Right renal cortex interstitium (tissue), 3 donors: Measurements from ENCODE around the gene HYAL2. TPM values are rescaled to one million over a fixed set of nuclear protein-coding genes. Genes with fewer than 3 reads are reported as not detected.
A peak's percentile ranks its signal among the peaks of the same experiment; 100 is the strongest.

ENCODE experiments used
- DNase-seq, 3 donors: peaks; one replicate each; pipeline ENCODE4 v3.0.0-alpha.2; 2013; ENCODE audit warnings: low read depth in 3 of 3, low spot score in 2 of 3
- polyA plus RNA-seq, 3 donors: library from polyadenylated mRNA; unstranded; fragments of 120-200 nt; gene quantifications; one replicate each; pipeline ENCODE4 v1.2.1, GENCODE V29; 2013; ENCODE audit not compliant: insufficient read length in 3 of 3

HYAL2 gene
- polyA plus RNA-seq, 3 donors, result 62.7 to 74.3 (median 70.7) TPM

DNA sequence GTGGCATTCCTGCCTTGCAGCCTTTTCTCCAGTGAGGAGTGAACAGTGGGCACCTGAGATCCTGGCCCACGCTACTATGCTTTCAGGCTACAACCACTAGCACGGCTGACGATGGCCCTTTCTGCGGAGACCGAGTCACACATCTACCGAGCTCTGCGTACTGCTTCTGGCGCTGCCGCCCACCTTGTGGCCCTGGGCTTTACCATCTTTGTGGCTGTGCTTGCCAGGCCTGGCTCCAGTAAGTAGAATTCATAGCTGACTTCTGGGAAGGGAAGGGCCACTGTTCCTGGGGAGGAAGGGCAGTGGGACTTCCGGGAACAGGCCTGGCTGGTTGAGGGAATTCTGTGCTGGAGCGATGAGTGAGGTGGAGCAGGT, 28.8 kb upstream of the HYAL2 start:
- no peak for DNase-seq

- DNase-seq, result peak in 2 of 3 donors; percentile 84 to 85
These were observed 28.2 kb upstream of the HYAL2 start, which contains the start of the genes CYB561D2 and NPRL2 for GRCh38 chr3:50350527-50351322. CYB561D2 (plus strand) TSS chr3:50350862; CDS start chr3:50351434, 572 bp downstream. NPRL2 (minus strand) TSS chr3:50350775; CDS start chr3:50350652, 123 bp downstream.

- DNase-seq, result no peak
These were observed 27.6 kb upstream of the HYAL2 start for GRCh38 chr3:50350213-50350526.

DNA sequence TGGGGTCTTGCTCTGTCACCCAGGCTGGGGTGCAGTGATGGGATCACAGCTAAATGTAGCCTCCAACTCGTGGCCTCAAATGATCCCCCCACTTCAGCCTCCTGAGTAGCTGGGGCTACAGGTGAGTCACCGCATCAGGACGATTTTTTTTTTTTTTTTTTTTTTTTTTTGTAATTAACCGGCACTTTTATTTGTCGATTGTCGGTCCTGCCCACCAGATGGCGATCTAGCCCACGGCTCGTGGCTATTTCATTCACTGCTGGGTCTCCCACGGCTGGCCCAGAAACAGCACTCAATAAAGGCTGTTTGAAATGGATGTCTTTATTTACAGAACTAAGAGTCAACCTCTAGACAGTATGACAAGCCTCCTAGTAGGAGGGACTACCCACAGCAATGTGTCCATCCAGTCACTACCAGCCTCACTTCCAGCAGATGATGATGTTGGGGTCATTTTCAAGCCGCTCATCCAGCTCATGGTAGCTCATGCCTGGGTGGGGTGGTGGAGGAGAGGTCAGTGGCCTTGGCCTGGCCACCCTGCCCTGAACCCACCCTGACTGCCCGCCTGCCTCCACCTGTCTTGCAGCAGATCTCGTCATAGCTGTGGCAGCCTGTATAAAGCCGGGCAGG, 24.8 kb upstream of the HYAL2 start:
- DNase-seq, result no peak

DNA sequence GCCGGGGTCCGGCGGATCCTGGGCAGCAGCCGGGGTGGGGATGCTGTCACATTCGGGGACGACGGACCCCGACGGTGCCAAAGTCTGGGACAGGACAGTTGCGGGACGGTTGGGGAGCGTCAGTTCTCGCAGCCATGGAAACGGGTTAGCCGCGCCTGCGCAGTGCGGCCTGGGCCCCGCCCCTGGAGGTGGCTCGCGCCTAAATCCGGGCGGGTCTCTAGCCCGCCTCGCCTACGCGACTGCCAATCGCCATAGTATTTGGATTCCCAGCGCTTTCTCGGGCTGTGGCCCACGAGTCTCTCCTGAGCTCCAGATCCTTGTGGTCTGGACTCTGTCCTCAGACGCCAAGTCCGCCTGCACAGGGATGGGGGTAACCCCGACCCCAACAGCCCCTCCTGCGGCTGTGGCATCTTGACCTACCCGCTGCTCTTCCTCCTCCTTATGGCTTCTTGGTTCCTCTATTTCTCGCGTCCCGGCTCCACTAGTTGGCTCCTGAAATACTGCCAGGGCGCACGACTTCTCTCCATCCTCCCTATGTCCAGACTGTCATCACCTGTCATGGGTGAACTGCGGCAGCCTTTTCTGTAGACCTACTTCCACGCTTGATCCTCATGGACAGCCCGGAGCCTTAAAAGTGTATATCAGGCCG, 23.2 kb upstream of the HYAL2 start, which contains the start of gene ZMYND10:
TSS of gene ZMYND10 (minus strand) at position 147 of the 649 bp plus-strand sequence. CDS start 153 bp downstream, outside the sequence.
- no peak for DNase-seq

DNA sequence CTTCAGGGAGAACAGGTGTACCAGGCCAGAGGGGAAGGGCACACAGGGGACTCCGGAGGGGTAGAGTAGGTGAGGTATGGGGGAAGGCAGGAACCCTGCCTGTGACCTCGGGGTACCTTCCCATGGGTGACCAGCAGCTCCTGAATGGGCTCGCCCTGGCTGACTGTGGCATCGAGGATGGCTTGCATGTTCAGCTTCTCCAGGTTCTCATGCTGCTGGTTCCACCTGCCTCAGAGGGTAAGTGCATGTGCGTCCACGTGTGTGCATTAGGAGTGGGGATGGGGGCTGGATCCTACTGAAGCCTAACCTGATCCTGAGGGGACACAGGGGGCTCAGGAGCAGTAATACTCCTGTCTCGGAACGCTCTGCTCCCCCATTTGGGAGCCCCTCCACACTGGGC, 22.5 kb upstream of the HYAL2 start:
- no peak for DNase-seq

DNA sequence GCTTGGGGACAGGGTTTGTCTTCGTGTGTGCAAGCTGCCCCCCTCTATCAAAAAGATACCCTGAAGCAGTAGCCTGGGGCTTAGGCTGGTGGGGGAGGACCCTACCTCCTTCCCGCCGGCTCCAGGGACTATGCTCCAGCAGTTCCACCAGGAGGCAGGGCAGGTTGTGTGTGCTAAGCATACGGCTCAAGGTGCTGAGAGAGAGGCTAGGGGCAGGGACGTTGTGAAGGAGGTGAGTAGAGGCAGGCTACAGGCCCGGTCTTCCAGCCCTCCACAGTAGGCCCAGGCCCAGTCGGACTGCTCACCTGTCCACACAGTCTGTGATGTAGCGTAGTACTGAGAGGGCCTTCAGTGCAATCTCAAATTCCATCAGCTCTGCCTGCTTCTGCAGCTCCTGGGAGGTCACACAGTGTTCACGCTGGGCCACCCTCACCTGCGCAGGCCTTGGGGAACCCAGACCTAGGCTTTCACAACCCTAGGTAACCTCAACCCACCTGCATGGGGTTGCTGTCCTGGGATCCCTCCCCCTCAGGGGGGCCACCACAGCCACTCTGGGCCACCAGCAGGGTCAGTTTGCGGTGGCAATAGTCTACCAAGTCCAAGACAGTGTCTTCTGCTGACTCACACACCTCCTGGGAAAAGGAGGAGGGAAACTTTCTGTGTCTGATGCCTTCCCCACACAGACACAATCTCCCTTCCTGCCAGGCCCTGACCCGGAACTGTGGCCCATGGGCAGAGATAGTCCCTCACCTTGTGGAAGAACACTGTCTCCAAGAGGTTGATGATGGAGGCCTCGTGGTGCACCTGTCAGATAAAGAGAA, 20.5 kb upstream of the HYAL2 start:
- no peak for DNase-seq

GRCh38 chr3:50341996-50342650, 19.6 kb upstream of the HYAL2 start:
- no peak for DNase-seq

DNA sequence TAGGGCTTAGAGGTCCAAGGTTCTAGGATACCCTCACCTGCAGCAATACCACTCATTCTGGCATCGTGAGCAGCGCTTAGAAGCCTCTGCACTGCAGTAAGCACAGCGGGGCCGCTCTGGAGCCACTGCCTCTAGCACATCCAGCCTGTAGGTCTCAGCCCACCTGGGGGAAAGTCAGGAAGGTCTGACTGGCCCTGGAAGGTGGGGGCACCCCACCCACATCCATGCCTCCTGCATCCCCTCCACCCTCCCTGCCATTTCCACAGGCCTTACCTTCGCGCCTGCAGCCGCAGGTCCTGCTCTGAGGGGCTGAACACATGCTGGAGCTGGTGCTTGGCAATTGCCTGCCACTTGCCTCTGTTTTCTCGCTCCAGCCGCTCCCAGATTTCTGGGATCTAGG, 19.0 kb upstream of the HYAL2 start:
- DNase-seq, result no peak

DNA sequence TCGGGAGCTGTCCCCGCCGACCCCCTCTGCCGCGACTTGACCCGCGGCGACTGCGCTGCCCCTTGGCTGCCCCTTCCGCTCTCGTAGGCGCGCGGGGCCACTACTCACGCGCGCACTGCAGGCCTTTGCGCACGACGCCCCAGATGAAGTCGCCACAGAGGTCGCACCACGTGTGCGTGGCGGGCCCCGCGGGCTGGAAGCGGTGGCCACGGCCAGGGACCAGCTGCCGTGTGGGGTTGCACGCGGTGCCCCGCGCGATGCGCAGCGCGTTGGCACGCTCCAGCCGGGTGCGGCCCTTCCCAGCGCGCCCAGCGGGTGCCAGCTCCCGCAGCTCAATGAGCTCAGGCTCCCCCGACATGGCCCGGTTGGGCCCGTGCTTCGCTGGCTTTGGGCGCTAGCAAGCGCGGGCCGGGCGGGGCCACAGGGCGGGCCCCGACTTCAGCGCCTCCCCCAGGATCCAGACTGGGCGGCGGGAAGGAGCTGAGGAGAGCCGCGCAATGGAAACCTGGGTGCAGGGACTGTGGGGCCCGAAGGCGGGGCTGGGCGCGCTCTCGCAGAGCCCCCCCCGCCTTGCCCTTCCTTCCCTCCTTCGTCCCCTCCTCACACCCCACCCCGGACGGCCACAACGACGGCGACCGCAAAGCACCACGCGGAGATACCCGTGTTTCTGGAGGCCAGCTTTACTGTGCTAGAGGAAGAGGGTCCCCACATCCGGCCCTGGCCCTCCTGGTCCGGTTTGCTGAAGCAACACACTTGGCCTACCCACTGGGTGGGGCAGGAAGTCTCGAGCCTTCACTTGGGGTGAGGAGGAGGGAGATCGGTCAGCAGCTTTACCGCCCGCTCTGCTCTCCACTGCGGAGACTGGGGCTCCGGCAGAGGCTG, 18.1 kb upstream of the HYAL2 start, which contains the start of gene RASSF1:
TSS of gene RASSF1 (minus strand) at position 389 of the 882 bp plus-strand sequence. CDS start at position 358, 31 bp downstream.
- no peak for DNase-seq

- DNase-seq, result no peak
These were observed 17.6 kb upstream of the HYAL2 start for GRCh38 chr3:50340147-50340447.

GRCh38 chr3:50339485-50340146, 17.1 kb upstream of the HYAL2 start:
- DNase-seq, result no peak

GRCh38 chr3:50338965-50339364, 16.4 kb upstream of the HYAL2 start:
- DNase-seq, result no peak

GRCh38 chr3:50337175-50337861, 14.8 kb upstream of the HYAL2 start:
- peak in 2 of 3 donors; percentile 95 to 96 for DNase-seq

DNA sequence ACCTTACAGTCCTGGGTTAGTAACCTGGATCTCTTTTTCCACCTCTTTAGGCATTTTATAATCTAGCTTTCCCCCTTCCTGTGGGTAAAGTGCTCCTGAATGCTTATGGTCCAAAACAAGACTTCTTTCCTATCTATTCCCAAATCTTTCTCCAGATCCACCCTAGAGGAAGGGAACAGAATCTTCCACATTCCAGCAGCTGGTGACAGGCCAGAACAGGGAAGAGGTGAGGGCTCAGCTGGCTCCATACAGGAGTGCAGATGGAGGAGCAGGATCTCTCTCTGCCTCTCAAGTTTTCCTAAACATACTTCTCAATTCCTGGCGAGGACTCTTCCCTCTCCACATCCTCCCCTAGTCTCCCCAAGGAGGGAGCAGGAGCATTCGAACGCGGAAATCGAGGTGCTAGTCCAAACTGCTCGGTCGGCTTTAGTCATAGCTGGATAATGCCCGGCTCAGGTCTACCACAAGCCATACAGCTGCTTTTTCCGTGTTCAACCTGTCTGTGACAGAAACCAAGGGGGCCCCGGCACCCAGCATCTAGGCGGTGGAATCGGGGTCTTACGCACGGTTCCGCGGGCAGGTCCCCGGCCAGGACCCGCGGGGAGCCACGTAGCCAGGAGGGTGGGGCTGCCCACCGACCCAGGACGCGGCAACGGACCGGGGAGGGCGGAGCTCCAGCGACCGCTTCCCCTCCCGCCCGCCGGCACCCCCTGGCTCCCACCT, 14.1 kb upstream of the HYAL2 start:
- DNase-seq, result no peak

DNA sequence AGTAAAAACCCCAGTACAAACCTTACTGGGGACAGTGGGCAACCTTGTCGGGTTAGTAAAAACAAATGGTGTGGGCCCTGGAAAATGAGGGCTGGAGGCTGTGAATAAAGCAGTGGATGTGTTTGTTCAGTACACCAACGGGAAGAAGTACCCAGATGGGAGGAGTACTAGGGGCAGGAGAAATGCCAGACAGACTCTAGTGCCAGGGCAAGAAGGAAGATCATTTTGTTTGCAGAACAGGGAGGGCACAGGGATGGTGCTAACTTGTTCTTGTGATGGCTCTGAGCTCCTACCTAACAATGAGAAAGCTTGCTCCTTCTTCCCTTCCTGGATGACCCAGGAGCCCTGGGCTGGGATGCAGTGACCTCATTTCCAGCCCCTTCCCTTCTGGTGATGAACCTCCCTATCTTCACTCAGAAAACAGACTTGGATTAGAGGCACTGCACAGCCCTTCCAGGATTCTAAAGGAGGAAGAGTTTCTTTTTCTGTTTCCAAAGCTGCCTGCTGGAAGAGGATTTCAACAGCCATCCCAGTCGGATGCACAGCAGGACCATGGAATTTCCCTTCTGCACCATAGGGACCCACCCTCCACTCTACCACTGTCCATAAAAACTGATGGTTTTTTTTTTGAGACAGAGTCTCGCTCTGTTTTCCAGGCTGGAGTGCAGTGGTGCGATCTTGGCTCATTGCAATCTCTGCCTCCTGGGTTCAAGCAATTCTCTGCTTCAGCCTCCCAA, 12.0 kb upstream of the HYAL2 start:
- no peak for DNase-seq
